Measurements from ENCODE around the gene RASGRP4.
"Not testable (repeated sequence)": the region's sequence is repeated elsewhere in the genome, so short reads cannot be mapped to it uniquely, and the experiment has no call there.

The RASGRP4 gene

GRCh38 chr19:38425810-38426466 lies at the start of gene RASGRP4:
RASGRP4 (minus strand) TSS chr19:38426219; CDS start chr19:38426091, 128 bp downstream.
- no peak for DNase-seq (ENCODE audit: low read depth in 2 of 2)

GRCh38 chr19:38475176-38475575 lies 49.2 kb upstream of the RASGRP4 start:
- DNase-seq (ENCODE audit: low read depth in 2 of 2) = no peak

- DNase-seq (ENCODE audit: low read depth in 2 of 2) = no peak
Observed at GRCh38 chr19:38473201-38473600, 47.2 kb upstream of the RASGRP4 start.

- DNase-seq (ENCODE audit: low read depth in 2 of 2) = not testable (repeated sequence)
Observed at GRCh38 chr19:38472725-38473124, 46.7 kb upstream of the RASGRP4 start.

- no peak for DNase-seq (ENCODE audit: low read depth in 2 of 2)
Observed at GRCh38 chr19:38470788-38471480, 44.9 kb upstream of the RASGRP4 start.

GRCh38 chr19:38469151-38469550 lies 43.1 kb upstream of the RASGRP4 start:
- DNase-seq (ENCODE audit: low read depth in 2 of 2) = no peak

- no peak for DNase-seq (ENCODE audit: low read depth in 2 of 2)
Observed at GRCh38 chr19:38467541-38468525, 41.8 kb upstream of the RASGRP4 start.

- no peak for DNase-seq (ENCODE audit: low read depth in 2 of 2)
Observed at GRCh38 chr19:38466050-38466449, 40.0 kb upstream of the RASGRP4 start.

GRCh38 chr19:38464421-38465082 lies 38.5 kb upstream of the RASGRP4 start:
- no peak for DNase-seq (ENCODE audit: low read depth in 2 of 2)

- DNase-seq (ENCODE audit: low read depth in 2 of 2) = no peak
Observed at GRCh38 chr19:38463365-38463764, 37.3 kb upstream of the RASGRP4 start.

GRCh38 chr19:38458991-38459390 lies 33.0 kb upstream of the RASGRP4 start:
- no peak for DNase-seq (ENCODE audit: low read depth in 2 of 2)

GRCh38 chr19:38457690-38458405 lies 31.8 kb upstream of the RASGRP4 start:
- DNase-seq (ENCODE audit: low read depth in 2 of 2) = no peak

GRCh38 chr19:38457202-38457601 lies 31.2 kb upstream of the RASGRP4 start:
- DNase-seq (ENCODE audit: low read depth in 2 of 2) = no peak

GRCh38 chr19:38455031-38455430 lies 29.0 kb upstream of the RASGRP4 start:
- DNase-seq (ENCODE audit: low read depth in 2 of 2) = no peak

- DNase-seq (ENCODE audit: low read depth in 2 of 2) = no peak
Observed at GRCh38 chr19:38453596-38453995, 27.6 kb upstream of the RASGRP4 start.

- DNase-seq (ENCODE audit: low read depth in 2 of 2) = no peak
Observed at GRCh38 chr19:38452430-38453366, 26.7 kb upstream of the RASGRP4 start.

GRCh38 chr19:38451629-38452028 lies 25.6 kb upstream of the RASGRP4 start:
- DNase-seq (ENCODE audit: low read depth in 2 of 2) = no peak

- no peak for DNase-seq (ENCODE audit: low read depth in 2 of 2)
Observed at GRCh38 chr19:38451036-38451435, 25.0 kb upstream of the RASGRP4 start.

GRCh38 chr19:38449518-38449917 lies 23.5 kb upstream of the RASGRP4 start:
- no peak for DNase-seq (ENCODE audit: low read depth in 2 of 2)

- no peak for DNase-seq (ENCODE audit: low read depth in 2 of 2)
Observed at GRCh38 chr19:38448225-38448624, 22.2 kb upstream of the RASGRP4 start.
